Lower leg skin (tissue), 4 donors: ENCODE results near the gene EPS8L1. TPM values are rescaled to one million over a fixed set of nuclear protein-coding genes. Genes with fewer than 3 reads are reported as not detected.

Experiments
- DNase-seq, 2 donors: peaks; one replicate each; pipeline ENCODE4 v3.0.0-alpha.2; 2019; ENCODE audit warnings: low spot score in 2 of 2
- H3K4me3 ChIP-seq: fragments of 200-600 bp; sonication (generic); 2 replicates; pipeline ENCODE4 v1.5.1; 2017; ENCODE audit warnings: mild to moderate bottlenecking, low read depth; ENCODE audit not compliant: poor library complexity, severe bottlenecking
- POLR2A ChIP-seq, 2 donors: fragments of 450-650 bp; IDR thresholded peaks; one replicate each; pipeline ENCODE4 v1.6.1; 2016 to 2017; ENCODE audit warnings: antibody characterized with exemption in 2 of 2, mild to moderate bottlenecking in 1 of 2, moderate library complexity in 1 of 2
- WGBS, 2 donors: methylation state at CpG; one replicate each; pipeline ENCODE4 v1.1.5; 2018; 5-methylcytosine and 5-hydroxymethylcytosine counted together
- intact Hi-C: fragments of 100-400 bp; cut with DNase I; formaldehyde crosslinking; loops from one replicate; pipeline ENCODE4 v1.15.0; 2023; ENCODE audit warnings: low total_unique reads
- microRNA-seq, 2 donors: library from miRNA; unstranded; fragments of <30 nt; microRNA quantifications; one replicate each; pipeline ENCODE4, GENCODE V29; 2016; ENCODE audit warnings: borderline replicate concordance in 2 of 2, borderline number of aligned reads in 1 of 2
- total RNA-seq, 4 donors: library from RNA; depleted of rRNA; stranded (reverse); fragments of >200 nt; gene quantifications; one replicate each; pipeline ENCODE4 v1.1.0, GENCODE V29; 2016
- TF ChIP-seq, protein P1 (sequence below), 3 donors: fragments of 450-650 bp; IDR thresholded peaks; one replicate each; pipeline ENCODE4 v1.5.1; 2016; ENCODE audit warnings: antibody characterized with exemption in 3 of 3, mild to moderate bottlenecking in 3 of 3, moderate library complexity in 2 of 3

Gene EPS8L1
- total RNA-seq, 4 donors from 2014 or later, result 394 to 678 (median 540) TPM

DNA sequence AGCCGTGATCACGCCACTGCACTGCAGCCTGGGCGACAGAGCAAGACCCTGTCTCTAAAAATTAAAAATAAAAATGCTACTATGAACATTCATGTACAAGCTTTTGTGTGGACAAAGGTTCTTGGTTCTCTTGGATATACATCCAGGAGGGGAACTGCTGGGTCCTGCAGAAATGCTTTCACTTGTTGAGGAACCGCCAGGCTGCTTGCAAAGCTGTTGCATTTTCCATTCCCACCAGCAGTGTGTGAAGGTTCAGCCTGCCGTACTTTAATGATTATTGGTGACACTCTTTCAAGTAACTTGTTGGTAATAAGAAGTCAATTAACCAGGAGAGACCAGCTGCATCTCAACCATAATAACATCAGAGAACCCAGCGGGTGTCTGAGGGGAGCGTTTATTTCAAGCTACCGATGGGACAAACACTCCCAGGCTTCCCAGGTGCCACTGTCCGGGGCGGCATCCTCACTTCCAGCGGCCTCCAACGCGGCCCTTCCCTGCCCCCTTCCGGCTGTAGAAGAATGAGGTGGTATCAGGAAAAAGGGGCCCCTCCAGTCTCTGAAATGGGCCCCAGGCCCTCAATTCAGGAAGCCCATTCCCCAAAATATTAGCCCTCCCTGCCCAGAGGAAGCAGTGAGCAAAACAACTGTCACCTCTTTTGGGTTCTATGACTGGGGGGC, 56.9 kb downstream of the EPS8L1 start:
- WGBS, 2 donors, result 51 to 63% methylated on average over 14 of the region's 14 CpGs
- no peak overlapping the region for H3K4me3 ChIP-seq
- TF ChIP-seq, protein P1, sequence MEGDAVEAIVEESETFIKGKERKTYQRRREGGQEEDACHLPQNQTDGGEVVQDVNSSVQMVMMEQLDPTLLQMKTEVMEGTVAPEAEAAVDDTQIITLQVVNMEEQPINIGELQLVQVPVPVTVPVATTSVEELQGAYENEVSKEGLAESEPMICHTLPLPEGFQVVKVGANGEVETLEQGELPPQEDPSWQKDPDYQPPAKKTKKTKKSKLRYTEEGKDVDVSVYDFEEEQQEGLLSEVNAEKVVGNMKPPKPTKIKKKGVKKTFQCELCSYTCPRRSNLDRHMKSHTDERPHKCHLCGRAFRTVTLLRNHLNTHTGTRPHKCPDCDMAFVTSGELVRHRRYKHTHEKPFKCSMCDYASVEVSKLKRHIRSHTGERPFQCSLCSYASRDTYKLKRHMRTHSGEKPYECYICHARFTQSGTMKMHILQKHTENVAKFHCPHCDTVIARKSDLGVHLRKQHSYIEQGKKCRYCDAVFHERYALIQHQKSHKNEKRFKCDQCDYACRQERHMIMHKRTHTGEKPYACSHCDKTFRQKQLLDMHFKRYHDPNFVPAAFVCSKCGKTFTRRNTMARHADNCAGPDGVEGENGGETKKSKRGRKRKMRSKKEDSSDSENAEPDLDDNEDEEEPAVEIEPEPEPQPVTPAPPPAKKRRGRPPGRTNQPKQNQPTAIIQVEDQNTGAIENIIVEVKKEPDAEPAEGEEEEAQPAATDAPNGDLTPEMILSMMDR (IDR thresholded peaks at IDR 0.05), result no peak
- no peak for TF ChIP-seq POLR2A (IDR thresholded peaks at IDR 0.05)
- intact Hi-C loops, result no loop called here
- no peak for DNase-seq

- intact Hi-C loops, result no loop called here
- DNase-seq, result no peak
- TF ChIP-seq POLR2A (IDR thresholded peaks at IDR 0.05), result no peak
- 68 to 73% methylated on average over 25 of the region's 25 CpGs for WGBS, 2 donors
- no peak overlapping the region for H3K4me3 ChIP-seq
Measured at GRCh38 chr19:55133639-55134444, 58.2 kb downstream of the EPS8L1 start.

DNA sequence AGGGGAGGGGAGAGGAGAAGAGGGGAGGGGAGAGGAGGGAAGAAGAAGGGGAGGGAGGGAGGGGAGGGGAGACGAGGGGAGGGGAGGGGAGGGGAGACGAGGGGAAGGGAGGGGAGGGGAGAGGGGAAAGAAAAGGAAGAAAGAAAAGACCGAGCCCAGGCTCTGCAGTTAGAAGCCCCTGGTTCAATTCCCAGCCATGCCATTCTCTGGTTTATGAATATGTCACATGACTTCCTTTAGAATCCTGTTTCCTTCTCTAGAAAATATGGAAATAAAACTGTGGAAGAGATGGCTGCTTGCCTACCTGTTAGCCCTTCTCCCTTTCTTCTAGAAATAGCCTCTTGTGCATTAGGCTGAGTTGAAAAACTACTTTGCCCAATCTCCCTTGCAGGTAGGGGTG, 59.1 kb downstream of the EPS8L1 start:
- 27 to 63% methylated on average over 1 to 3 of the region's 3 CpGs for WGBS, 2 donors
- intact Hi-C loops, result no loop called here
- TF ChIP-seq POLR2A (IDR thresholded peaks at IDR 0.05), result no peak
- TF ChIP-seq, protein P1 (IDR thresholded peaks at IDR 0.05), result no peak
- DNase-seq, result no peak
- no peak overlapping the region for H3K4me3 ChIP-seq

DNA sequence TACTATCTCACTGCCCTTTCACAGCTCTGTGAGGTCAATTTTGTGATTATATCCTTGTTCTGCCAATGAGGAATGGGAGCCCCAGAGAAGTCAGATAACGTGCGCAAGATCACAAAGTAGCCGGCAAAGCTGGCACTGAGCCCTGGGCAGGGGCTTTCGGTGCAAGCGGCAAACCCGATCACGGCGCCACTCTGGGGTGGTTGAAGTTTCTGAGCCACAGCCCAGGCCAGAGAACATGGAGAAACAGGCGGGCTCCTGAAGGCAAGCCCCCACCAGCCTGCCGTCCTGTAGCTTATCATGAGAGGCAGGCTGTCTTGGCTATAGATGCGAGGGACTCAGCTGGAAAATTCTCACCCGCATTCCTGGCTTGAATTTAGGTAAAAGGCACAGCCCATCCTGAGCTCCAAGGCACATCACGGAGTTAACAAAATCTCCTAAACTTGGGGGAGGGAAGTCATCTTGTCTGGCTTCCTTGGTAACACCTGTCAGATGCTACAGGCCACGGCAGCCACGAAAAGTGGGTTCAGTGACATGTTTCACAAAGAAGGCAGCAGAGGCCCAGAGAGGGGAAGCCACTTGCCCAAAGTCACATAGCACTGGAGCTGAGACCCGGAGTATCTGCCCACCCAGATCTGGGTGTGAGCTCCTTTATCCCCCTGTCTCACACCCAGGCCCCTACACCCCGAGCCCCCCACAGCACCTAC, 60.9 kb downstream of the EPS8L1 start:
- DNase-seq, result no peak
- WGBS, 2 donors, result 75 to 84% methylated on average over 17 of the region's 17 CpGs
- no peak overlapping the region for H3K4me3 ChIP-seq
- TF ChIP-seq, protein P1 (IDR thresholded peaks at IDR 0.05), result no peak
- no peak for TF ChIP-seq POLR2A (IDR thresholded peaks at IDR 0.05)
- intact Hi-C loops, result no loop called here

Small RNAs within 50 kb of the gene (microRNA-seq; reads per million reads assigned to microRNA genes)
- 0 reads per million in 2 donors for gene MIR7975

Other genes starting within 250 kb of the EPS8L1 start
- not detected for gene KIR2DS4, start 243.2 kb upstream of the EPS8L1 start, total RNA-seq
- under 1 TPM in 1 of 4 donors, not detected in 3; 0.19 TPM for gene KIR3DL2, start 225.4 kb upstream of the EPS8L1 start, total RNA-seq
- gene FCAR, start 201.6 kb upstream of the EPS8L1 start, total RNA-seq, result 1 to 10 TPM in 1 of 4 donors, not detected in 3; 1.1 TPM
- not detected for gene NCR1, start 169.7 kb upstream of the EPS8L1 start, total RNA-seq
- gene NLRP7, start 128.3 kb upstream of the EPS8L1 start, total RNA-seq, result not detected
- 10 to 100 TPM in 1 of 4 donors, 1 to 10 TPM in 3; 1.0 to 10.9 (median 7.4) TPM for gene NLRP2, start 109.5 kb upstream of the EPS8L1 start, total RNA-seq
- 1 to 10 TPM in 2 of 4 donors, under 1 TPM in 2; 0.49 to 8.5 (median 1.3) TPM for gene GP6, start 37.6 kb upstream of the EPS8L1 start, total RNA-seq
- 100 to 1,000 TPM in 3 of 4 donors, 10 to 100 TPM in 1; 93.2 to 146 (median 134) TPM for gene RDH13, start 12.7 kb upstream of the EPS8L1 start, total RNA-seq
- gene PPP1R12C, start 41.8 kb downstream of the EPS8L1 start, total RNA-seq, result 100 to 1,000 TPM in 1 of 4 donors, 10 to 100 TPM in 3; 55.5 to 103 (median 79.4) TPM
- gene TNNT1, start 73.3 kb downstream of the EPS8L1 start, total RNA-seq, result 10 to 100 TPM; 24.0 to 56.1 (median 42.6) TPM
- gene TNNI3, start 81.9 kb downstream of the EPS8L1 start, total RNA-seq, result 1 to 10 TPM in 2 of 4 donors, not detected in 2; 1.4 to 2.8 TPM
- gene DNAAF3, start 90.7 kb downstream of the EPS8L1 start, total RNA-seq, result 10 to 100 TPM in 1 of 4 donors, 1 to 10 TPM in 1, under 1 TPM in 2; 0.71 to 10.3 (median 0.99) TPM
- gene SYT5, start 104.4 kb downstream of the EPS8L1 start, total RNA-seq, result under 1 TPM in 3 of 4 donors, not detected in 1; 0.10 to 0.65 (median 0.26) TPM
- gene PTPRH, start 133.6 kb downstream of the EPS8L1 start, total RNA-seq, result 1 to 10 TPM in 1 of 4 donors, under 1 TPM in 3; 0.22 to 1.3 (median 0.52) TPM
- gene TMEM86B, start 152.9 kb downstream of the EPS8L1 start, total RNA-seq, result 1 to 10 TPM; 1.1 to 2.4 (median 1.6) TPM
- gene PPP6R1, start 183.1 kb downstream of the EPS8L1 start, total RNA-seq, result 10 to 100 TPM; 29.4 to 47.9 (median 37.5) TPM
- gene HSPBP1, start 204.2 kb downstream of the EPS8L1 start, total RNA-seq, result 10 to 100 TPM; 17.8 to 35.5 (median 25.6) TPM
- 1 to 10 TPM in 1 of 4 donors, under 1 TPM in 1, not detected in 2; 0.44 to 4.6 TPM for gene BRSK1, start 208.1 kb downstream of the EPS8L1 start, total RNA-seq
- under 1 TPM in 1 of 4 donors, not detected in 3; 0.58 TPM for gene TMEM150B, start 249.5 kb downstream of the EPS8L1 start, total RNA-seq